ENCODE results near the gene PDIA6. TPM values are rescaled to one million over a fixed set of nuclear protein-coding genes. Genes with fewer than 3 reads are reported as not detected.
"Not testable (repeated sequence)": the region's sequence is repeated elsewhere in the genome, so short reads cannot be mapped to it uniquely, and the experiment has no call there.

The PDIA6 gene
- total RNA-seq, 2 experiments from 2014 or later: 190 TPM

DNA sequence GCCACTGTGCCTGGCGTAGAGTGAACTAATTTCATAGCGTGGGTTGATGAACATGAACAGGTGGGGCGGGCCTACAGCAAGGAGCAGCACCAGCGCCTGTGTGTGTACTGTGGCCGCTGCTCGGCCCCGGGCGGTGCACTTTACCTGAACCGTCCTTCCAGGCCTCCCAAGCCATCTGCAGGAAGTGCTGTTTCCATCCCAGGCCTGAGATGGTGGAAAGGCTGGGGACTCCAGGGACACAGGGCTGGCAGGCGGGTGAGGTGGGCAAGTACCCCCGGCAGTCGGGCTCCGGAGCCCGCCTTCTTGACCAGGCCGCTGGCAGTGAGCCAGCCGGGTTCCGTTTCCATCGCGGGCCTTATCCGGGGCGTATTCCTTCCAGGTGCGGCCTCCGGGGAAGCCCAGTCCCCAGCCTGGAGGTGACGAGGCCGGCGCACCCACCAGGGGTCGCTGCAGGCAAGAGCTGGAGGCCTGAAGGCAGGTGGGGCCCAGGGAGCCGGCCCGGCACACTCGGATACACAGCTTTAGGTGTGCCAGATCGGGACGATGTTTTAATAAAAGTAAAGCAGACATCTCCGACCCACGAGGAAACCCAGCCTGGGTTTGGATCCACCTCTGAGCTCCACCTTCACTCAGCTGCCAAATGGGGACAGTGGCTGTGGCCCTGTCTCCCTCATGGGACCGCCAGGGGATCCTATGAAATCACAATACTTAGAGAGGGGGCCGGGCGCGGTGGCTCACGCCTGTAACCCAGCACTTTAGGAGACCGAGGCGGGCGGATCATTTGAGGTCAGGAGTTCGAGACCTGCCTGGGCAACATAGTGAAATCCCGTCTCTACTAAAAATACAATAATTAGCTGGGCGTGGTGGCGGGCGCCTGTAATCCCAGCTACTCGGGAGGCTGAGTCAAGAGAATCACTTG lies 22.7 kb upstream of the PDIA6 start:
- CTCF ChIA-PET: interaction anchor here (0.6 to 2.2 kb wide), 18 partner anchors 11 to 957 kb away, joined by 3 to 21 read pairs (median 4); a partner anchor contains a TSS
- POLR2A ChIA-PET: no interaction called here

DNA sequence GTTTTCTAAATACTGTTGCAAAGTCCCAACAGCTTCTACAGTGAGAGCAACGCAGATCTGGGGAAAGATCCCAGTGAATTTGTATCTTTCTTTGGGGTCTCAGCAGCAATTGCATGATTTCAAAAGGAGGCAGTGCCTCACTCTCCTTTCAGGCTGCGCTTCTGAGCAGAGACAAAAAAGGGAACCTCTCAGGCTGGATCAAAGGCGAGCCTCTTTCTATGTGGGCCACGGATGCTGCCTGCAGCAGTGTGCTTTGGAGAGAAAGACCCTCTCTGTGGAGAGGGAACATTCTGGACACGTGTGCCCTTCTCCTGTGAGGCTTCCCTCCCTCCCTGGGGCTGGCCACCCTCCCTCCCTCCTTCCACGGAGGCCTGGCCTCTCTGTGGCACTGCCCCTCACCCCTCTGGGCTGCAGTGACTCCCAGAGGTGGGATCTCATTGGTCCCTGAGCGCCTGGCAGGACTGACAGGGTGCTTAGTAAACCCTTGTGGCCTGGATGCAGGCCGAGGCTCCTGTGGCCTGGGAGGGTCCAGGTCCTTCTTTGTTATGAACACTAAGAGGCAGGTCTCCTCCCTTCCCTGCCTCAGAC lies 21.6 kb upstream of the PDIA6 start:
- ChIA-PET POLR2A (no interaction called here), CTCF (interaction anchor here (0.7 to 2.5 kb wide), 4 partner anchors 49 to 290 kb away, joined by 3 to 45 read pairs (median 12); no protein-coding TSS in a partner anchor)

DNA sequence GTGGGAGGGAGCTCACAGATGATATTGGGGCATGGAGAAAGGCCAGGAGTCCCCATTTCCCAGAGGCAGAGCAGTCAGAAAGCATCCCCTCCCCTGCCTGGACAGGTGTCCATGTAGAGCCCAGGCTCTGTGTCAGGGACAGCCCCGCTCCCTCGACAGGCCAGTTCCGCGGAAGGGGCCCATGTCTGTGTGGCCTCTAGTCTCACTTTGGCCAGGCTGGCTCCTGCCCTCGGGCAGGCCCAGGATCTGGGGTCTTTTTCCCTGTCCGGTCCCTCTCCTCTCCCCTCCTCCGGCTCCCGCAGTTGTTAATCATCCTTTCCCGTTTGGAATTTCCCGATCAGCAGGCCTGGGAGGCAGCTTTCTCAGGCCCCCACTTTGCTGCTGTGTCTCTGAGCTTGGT lies 20.4 kb upstream of the PDIA6 start:
- POLR2A ChIA-PET: no interaction called here
- CTCF ChIA-PET: interaction anchor here (0.6 to 2.5 kb wide), 32 partner anchors 9 to 941 kb away, joined by 3 to 45 read pairs (median 4); partner anchors contain the start of gene PDIA6

GRCh38 chr2:10832203-10832936 lies 19.8 kb upstream of the PDIA6 start:
- ChIA-PET CTCF (interaction anchor here (0.6 to 2.5 kb wide), 35 partner anchors 9 to 941 kb away, joined by 3 to 45 read pairs (median 4); partner anchors contain the start of gene PDIA6), POLR2A (no interaction called here)

GRCh38 chr2:10831400-10831985 lies 18.9 kb upstream of the PDIA6 start:
- POLR2A ChIA-PET: interaction anchor here (0.6 kb wide), 1 partner anchor 141 kb away, joined by 3 read pairs; no protein-coding TSS in a partner anchor
- CTCF ChIA-PET: interaction anchor here (0.7 to 2.5 kb wide), 20 partner anchors 8 to 300 kb away, joined by 3 to 45 read pairs (median 5); partner anchors contain the start of gene PDIA6

DNA sequence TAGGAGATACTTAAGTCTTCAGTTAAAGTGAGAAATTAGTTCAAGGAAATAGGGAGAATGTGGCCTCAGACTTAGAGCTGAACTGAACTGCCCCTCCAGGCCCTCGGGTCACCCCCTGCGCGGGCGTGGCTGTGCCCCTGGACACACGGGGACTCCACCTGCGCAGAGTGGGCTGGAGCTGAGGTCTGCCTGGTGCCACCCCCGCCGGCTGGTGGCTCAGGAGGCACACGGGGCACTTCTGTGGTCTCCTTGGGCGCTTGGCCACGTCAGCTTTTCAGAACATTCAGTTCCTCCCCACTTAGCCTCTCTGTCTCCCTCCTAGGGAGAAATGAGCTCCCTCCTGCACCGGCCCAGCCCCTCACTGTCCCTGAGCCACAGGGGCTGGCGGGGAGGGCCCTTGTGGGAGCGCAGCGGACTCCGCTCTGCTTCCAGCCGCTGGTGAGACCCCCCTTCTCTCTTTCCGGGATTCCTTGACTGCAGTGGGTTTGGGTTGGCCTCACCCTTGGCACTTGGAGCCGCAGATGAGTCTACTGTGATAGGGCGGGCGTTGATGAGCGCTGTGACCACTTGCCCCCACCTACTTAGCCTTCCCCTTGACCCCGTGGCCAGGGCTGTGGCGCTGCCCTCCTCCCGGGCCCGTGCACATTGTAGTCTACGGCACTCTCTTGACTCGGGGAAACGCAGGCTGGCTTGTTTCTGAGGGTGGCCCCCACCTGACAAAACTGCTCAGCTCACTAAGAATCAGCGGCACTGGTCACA lies 18.2 kb upstream of the PDIA6 start:
- POLR2A ChIA-PET: no interaction called here
- CTCF ChIA-PET: interaction anchor here (0.8 to 2.3 kb wide), 4 partner anchors 8 to 16 kb away, joined by 3 to 17 read pairs (median 4); no protein-coding TSS in a partner anchor

- ChIA-PET CTCF (interaction anchor here (0.5 to 1.7 kb wide), 3 partner anchors 13 to 739 kb away, joined by 3 to 4 read pairs (median 4); a partner anchor contains a TSS), POLR2A (no interaction called here)
Observed at GRCh38 chr2:10830203-10830602, 17.6 kb upstream of the PDIA6 start.

DNA sequence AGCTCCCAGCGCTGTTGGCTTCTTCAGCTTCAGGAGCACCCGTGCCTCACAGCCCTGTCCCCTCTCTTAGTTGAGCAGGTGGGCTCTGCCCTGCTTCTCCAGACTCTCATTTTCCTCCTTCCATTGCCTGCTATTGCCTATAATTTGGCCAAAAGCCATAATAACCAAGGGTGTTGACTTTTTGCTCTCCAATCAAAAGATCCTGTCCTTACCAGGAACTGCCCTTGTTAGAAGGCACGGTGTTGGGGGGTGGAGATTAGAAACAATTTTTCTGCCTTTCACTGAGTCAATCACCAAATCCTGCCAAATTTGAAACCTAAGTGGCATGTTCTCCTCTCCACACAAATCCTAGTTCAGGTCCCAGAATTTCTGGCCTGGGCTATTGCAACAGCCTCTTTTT lies 16.7 kb upstream of the PDIA6 start:
- ChIA-PET CTCF (interaction anchor here (1.2 to 1.7 kb wide), 2 partner anchors 12 to 303 kb away, joined by 3 to 4 read pairs; a partner anchor contains a TSS), POLR2A (no interaction called here)

DNA sequence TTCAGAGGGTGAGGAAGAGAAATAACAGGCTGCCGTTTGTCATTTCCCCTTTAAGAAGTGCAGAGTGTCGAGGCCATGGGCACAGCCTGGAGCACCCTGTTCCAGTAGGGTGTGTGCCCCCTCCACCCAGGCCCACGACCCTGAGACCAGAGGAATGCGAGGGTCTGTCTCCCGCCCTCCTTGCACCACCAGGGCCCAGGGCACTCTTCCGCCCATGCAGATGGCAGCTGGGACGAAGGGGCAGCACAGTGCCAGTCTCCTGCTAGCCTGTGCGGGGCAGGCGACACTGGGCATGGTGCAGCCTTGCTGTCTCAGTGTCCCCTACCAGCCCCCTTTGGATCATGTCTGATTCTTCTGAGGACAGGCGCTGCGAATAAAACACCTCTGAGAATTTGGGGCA lies 15.8 kb upstream of the PDIA6 start:
- ChIA-PET CTCF (no interaction called here), POLR2A (no interaction called here)

DNA sequence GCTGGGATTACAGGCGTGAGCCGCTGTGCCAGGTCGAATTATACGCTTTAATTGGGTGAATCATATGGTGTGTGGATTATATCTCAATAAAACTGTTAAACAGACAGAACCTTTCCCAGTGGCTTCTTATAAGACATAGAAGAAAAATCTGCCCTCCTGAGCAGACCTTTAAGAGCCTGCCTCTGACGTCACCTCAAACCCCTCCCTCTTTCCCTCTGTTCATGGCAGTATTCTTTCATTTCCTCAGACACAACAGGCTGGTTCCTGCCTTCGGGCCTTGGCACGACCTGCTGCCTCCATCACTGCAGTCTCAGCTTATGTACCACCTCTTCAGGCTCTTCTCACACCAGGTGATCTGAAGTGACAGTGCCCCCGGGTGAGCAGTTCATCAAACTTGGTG lies 14.0 kb upstream of the PDIA6 start:
- ChIA-PET CTCF (no interaction called here), POLR2A (no interaction called here)

- ChIA-PET CTCF (no interaction called here), POLR2A (no interaction called here)
Observed at GRCh38 chr2:10826026-10826425, 13.4 kb upstream of the PDIA6 start.

DNA sequence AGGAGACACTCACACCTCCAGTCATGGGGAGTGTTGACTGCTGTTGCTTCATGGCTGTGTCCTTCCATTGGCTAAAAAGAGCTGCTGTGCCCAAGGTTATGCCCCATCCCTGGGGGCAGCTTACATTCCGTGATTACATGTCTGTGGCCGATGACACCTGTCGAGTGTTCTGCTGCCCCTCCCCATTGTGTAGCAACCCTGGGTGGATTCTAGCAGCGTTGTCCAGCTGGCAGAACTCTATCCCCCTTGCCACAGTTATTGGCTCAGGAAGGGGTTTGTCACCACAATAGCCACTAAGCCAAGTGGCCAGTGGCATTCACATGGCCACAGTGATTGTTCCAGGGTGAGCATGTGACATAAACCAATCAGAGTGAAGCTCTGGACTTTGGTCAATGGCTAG lies 11.6 kb upstream of the PDIA6 start:
- ChIA-PET POLR2A (no interaction called here), CTCF (interaction anchor here (1.2 to 3.1 kb wide), 2 partner anchors 8 to 300 kb away, joined by 5 to 17 read pairs; no protein-coding TSS in a partner anchor)

- ChIA-PET POLR2A (no interaction called here), CTCF (no interaction called here)
Observed at GRCh38 chr2:10820978-10821695, 8.6 kb upstream of the PDIA6 start.

DNA sequence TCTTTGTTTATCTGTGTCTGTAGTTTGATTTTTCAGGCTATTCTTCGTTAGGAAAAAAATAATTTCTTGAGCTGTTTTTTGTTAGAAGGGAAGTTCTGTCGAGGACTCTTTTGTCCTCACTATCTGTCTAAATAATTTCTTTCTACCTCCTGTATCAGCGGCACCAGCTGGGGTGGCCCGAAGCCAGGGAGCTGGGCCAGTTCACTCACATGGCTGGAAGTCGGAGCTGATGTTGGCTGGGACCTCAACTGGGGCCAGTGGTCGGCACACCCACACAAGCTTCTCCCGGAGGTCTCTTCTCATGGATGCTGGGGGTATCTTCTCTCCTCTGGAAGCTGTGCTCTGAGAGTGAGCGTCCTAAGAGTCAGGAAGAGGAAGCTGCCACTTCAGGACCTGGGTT lies 8.0 kb upstream of the PDIA6 start:
- ChIA-PET POLR2A (no interaction called here), CTCF (interaction anchor here (1.0 to 1.1 kb wide), 2 partner anchors 15 to 304 kb away, joined by 3 read pairs; no protein-coding TSS in a partner anchor)

GRCh38 chr2:10819714-10820314 lies 7.2 kb upstream of the PDIA6 start:
- ChIA-PET CTCF (interaction anchor here (1.0 to 1.1 kb wide), 2 partner anchors 16 to 304 kb away, joined by 3 read pairs; no protein-coding TSS in a partner anchor), POLR2A (no interaction called here)

- CTCF ChIA-PET: no interaction called here
- POLR2A ChIA-PET: no interaction called here
Observed at GRCh38 chr2:10818984-10819383, 6.4 kb upstream of the PDIA6 start.

DNA sequence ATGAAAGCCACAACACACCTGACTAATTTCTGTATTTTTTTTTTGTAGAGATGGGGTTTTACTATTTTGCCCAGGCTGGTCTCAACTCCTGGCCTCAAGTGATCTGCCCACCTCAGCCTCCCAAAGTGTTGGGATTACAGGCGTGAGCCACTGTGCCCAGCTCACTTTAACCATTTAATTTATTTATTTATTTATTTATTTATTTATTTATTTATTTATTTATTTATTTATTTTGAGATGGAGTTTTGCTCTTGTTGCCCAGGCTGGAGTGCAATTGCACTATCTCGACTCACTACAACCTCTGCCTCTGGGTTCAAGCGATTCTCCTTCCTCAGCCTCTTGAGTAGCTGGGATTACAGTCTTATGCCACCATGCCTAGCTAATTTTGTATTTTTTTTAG lies 5.7 kb upstream of the PDIA6 start:
- CTCF ChIA-PET: interaction anchor here (0.6 to 1.2 kb wide), 2 partner anchors 12 to 142 kb away, joined by 4 read pairs; no protein-coding TSS in a partner anchor
- POLR2A ChIA-PET: not testable (repeated sequence)
